ENCODE results near the gene SMAD5.

SMAD5 gene

GRCh38 chr5:136133922-136134379, 1.3 kb downstream of the SMAD5 start:
- TF ChIP-seq CTCF (IDR thresholded peaks at IDR 0.05) = no peak

GRCh38 chr5:136134653-136135052, 2.0 kb downstream of the SMAD5 start:
- TF ChIP-seq CTCF (IDR thresholded peaks at IDR 0.05) = no peak

- no peak for TF ChIP-seq CTCF (IDR thresholded peaks at IDR 0.05)
Observed at GRCh38 chr5:136135536-136135935, 2.9 kb downstream of the SMAD5 start.

- TF ChIP-seq CTCF (IDR thresholded peaks at IDR 0.05) = no peak
Observed at GRCh38 chr5:136137497-136138220, 5.0 kb downstream of the SMAD5 start.

GRCh38 chr5:136141561-136141960, 8.9 kb downstream of the SMAD5 start:
- TF ChIP-seq CTCF (IDR thresholded peaks at IDR 0.05) = no peak

- TF ChIP-seq CTCF (IDR thresholded peaks at IDR 0.05) = no peak
Observed at GRCh38 chr5:136143312-136143711, 10.7 kb downstream of the SMAD5 start.

- TF ChIP-seq CTCF (IDR thresholded peaks at IDR 0.05) = no peak
Observed at GRCh38 chr5:136143763-136144162, 11.1 kb downstream of the SMAD5 start.

GRCh38 chr5:136145030-136145429, 12.4 kb downstream of the SMAD5 start:
- TF ChIP-seq CTCF (IDR thresholded peaks at IDR 0.05) = no peak

Data from LNCAP (cell line).